Neural cell (in vitro differentiated cells): ENCODE measurements around the gene ATP11A.

Experiments
- CTCF ChIP-seq: fragments of 450-650 bp; IDR thresholded peaks from 2 replicates; pipeline ENCODE4 v1.5.1; 2014; ENCODE audit warnings: antibody characterized with exemption, mild to moderate bottlenecking, moderate library complexity; ENCODE audit not compliant: poor library complexity, severe bottlenecking
- EZH2 ChIP-seq: fragments of 200-600, 300-800 bp; shearing (Covaris generic), sonication (generic); IDR thresholded peaks from 2 replicates; pipeline ENCODE4 v1.6.1; 2014; ENCODE audit warnings: antibody characterized with exemption, low read length, borderline replicate concordance, mild to moderate bottlenecking; ENCODE audit not compliant: insufficient read depth, poor library complexity, severe bottlenecking
- MXI1 ChIP-seq: fragments of 450-650 bp; conservative IDR thresholded peaks from 2 replicates; pipeline ENCODE4 v1.6.1; 2014; ENCODE audit warnings: antibody characterized with exemption, mild to moderate bottlenecking; ENCODE audit not compliant: poor library complexity, severe bottlenecking
- POLR2AphosphoS5 ChIP-seq: IDR thresholded peaks from 2 replicates; pipeline ENCODE4 v1.6.1; 2012
- REST ChIP-seq: IDR thresholded peaks from 2 replicates; pipeline ENCODE4 v1.6.1; 2012; ENCODE audit warnings: borderline replicate concordance
- SMC3 ChIP-seq: fragments of 450-650 bp; conservative IDR thresholded peaks from 2 replicates; pipeline ENCODE4 v1.6.1; 2014; ENCODE audit warnings: antibody characterized with exemption, mild to moderate bottlenecking, moderate library complexity; ENCODE audit not compliant: poor library complexity

- no peak for TF ChIP-seq CTCF
- no peak for TF ChIP-seq POLR2AphosphoS5
- TF ChIP-seq MXI1 = no peak
- no peak for TF ChIP-seq REST
- TF ChIP-seq EZH2 = no peak
- TF ChIP-seq SMC3 = no peak
These were observed 147.7 kb downstream of the ATP11A start for GRCh38 chr13:112837371-112838037.
